DLD1 (cell line): ENCODE data around the gene WNT5A.

Experiments used
- in situ Hi-C: cut with HindIII; loops from 2 replicates; pipeline ENCODE4 v1.10.0; 2017; ENCODE audit warnings: low sequenced_read_pairs

WNT5A gene

DNA sequence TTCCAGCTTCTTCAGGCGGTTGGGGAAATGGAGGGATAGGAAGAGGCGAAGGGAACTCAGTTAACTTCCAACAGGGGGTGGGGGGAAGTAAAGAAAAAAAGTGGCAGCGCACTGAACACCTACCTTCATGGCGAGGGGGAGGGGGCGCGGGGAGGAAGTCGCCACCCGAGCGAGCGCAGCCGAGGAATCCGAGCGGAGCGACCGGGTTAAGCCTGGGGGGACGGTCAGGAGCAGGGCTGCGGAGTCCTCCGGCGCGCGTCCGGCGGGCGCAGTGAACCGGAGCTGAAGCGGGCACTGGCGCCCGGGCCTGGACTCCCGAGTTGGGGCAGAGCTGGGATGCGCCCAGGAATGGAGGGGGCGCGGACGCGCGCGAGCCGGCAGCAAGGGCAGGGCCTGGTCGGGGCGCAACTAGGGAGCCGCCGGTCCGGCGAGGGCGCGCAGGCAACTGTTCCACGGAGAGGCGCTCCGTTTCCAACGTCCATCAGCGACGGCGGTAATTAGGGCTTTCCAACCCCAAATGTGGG is at the start of gene WNT5A:
WNT5A (minus strand) TSS at position 450 of the 524 bp plus-strand sequence; CDS start at position 129, 321 bp downstream.
- in situ Hi-C loops = loop anchor here (10.0 to 25.0 kb wide), 2 partner anchors 250 to 438 kb away; no protein-coding TSS in a partner anchor

DNA sequence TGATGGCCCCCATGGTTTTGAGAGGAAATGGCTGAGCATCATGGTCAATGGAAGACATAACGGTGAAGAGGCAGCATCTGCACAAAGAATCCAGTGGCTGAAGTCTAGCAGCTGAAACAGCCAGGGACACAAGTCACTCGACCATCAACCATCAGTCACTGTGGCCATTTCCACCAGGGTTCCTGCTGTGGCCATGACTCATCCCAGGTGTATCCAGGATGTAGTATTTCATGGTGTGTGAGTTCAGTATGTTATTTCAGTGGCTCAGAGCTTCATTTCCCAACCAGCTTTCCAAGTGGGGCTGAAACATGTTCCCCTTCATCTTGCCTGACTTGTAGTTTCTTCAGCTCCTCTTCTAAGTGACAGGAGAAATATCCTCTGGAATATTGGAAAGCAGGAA is 47.8 kb upstream of the WNT5A start:
- in situ Hi-C loops = no loop called here

DNA sequence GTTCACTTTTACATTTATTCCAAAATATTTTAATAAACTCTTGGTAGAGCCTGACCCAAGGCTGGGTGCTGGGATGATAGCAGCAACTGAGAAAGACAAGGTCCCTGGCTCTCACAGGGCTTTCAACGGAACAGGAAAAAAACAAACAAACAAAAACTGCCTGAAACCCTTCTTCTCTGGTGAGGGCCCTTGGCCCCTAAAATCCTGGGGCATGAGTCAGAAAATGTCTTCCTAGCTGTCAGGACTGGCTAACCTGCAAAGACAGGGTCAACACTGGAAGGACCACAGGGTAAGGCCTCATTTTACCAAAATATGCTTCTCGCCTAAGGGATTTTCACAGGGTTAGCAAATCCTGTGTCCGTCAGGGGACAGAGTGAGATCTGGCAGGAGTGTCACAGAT is 45.7 kb upstream of the WNT5A start:
- in situ Hi-C loops = no loop called here

DNA sequence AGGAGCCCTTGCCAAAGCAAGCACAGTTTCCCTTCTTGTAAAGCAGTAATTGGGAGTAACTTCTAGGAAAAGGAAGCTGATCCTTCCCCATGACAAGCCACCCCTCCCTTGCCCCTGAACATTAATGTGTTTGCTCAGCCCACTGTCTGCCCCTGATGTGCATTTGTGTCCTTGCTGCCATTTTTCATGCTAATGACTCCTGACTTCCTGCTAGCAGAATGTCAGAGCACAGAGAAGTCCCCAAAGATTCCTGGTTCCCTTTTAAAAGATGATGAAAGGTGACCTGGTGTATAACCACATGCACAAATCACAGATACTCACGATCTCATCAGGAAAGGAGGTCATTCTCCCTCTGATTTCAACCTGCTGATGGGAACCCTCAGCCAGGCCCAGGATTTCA is 44.2 kb upstream of the WNT5A start:
- in situ Hi-C loops = no loop called here

DNA sequence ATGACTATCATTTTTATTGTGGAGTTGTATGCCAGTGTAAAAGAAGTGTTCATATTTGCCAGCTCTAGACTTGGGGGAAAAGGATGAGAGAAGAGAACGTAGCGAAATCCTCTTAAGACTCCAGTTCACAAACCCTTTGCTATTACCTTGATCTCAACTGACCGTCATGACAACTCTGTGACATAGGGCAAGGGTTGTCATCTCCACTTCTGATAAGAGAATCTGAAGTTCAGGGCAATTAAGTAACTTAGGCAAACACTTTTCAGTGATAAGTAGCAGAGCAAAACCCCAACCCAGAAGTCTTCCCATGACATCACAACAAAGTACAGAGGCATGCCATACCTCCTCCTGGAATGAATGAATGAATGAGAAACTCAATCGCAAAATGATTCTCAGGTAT is 40.3 kb upstream of the WNT5A start:
- in situ Hi-C loops = no loop called here

DNA sequence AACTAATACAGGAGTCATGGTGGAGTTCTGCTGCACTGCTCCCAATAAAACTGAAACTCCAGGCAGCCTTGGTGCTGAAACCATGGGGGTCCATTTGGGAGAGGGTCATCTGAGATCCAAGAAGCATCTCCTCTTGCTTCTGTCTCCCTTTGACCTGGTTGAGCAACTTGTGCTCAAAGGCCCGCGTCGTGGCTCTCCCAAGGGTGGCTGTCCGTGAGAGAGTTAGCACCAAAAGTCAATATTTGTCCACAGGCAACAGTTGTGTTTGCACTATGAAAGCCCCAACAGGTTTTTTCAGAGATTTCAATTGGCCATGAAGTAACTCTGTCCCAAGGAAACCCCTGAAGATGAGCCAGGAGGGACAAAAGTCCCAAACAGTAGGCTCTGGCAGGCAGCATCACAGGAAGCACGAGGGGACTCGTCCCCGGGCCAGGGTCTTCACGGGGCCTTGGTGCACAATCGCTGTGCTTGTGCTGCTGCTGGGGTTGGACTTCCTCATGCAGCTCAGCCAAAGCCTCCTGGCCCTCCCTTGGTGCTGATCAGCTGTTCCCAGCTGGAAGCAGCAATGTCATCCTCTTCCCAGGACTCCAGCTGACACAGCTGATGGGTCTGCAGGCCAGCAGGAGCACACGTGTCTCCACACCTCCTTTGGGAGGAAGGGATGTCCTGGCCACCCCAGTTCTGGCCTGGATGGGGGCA is 39.4 kb upstream of the WNT5A start:
- in situ Hi-C loops = no loop called here

DNA sequence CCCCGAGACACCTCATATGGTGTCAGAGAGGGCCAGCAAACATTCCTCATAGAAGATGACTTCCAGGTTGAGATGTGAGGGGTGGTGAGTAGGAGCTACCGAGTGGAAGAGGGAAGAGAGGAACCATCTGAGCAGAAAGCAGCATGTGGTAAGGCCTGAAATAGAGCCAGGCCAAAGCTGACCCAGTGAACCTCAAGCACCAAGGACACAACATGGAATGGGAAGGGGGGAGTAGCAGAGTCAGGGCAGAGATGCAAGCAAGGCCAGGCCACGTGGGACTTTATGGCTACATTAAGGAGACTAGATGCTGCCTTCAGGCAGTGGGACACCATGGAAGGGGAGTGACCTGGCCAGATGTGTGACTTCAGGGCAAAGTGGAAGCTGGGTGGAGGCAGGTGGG is 38.3 kb upstream of the WNT5A start:
- in situ Hi-C loops = no loop called here

DNA sequence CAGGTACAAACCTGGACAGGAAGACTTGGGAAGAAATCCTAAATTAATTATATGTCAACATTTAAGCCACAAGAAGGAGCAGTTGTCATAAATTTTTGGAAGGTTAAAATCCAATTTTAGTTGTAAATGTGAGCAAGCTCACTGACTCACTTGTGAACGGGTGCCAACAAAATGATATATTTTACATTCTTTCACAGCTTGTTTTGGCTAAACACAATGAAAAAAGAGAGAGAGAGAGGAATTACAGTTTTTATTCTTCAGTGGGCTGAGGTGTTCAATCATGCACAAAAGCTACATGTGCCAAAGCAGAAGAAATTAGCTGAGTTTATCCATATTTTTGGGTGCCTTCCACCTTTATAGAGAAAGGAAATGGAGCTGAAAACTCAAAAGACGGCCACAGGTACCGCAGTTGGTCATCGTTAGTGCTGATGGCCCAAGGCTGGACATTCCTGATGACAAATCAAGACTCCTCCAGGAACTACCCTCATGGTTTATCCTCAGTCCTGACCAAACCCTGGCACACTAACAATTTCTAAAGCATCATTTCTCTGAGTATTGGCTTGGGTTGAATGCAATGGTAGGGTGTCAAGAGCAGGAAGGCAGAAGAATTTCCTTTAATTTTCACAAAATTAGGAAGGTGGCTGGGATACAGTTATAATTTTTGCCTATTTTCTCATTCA is 37.6 kb upstream of the WNT5A start:
- in situ Hi-C loops = no loop called here

DNA sequence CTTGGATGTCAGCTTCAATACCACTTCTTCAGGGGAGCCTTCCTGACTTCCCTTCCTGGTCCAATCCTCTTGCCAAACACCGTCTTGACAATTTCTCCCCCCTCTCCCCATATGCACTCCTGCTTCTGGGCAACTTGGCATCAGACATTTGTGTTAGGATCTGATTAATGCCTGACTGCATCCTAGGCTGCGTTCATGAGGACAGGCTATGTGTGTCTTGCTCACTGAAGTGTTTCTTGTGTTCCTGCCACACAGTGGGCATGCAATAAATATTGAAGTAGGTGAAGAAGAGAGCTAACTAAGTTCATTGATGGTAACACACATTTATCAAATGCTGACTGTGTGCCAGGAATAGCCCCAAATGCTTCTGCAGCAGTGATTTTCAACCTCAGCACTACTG is 36.4 kb upstream of the WNT5A start:
- in situ Hi-C loops = no loop called here

DNA sequence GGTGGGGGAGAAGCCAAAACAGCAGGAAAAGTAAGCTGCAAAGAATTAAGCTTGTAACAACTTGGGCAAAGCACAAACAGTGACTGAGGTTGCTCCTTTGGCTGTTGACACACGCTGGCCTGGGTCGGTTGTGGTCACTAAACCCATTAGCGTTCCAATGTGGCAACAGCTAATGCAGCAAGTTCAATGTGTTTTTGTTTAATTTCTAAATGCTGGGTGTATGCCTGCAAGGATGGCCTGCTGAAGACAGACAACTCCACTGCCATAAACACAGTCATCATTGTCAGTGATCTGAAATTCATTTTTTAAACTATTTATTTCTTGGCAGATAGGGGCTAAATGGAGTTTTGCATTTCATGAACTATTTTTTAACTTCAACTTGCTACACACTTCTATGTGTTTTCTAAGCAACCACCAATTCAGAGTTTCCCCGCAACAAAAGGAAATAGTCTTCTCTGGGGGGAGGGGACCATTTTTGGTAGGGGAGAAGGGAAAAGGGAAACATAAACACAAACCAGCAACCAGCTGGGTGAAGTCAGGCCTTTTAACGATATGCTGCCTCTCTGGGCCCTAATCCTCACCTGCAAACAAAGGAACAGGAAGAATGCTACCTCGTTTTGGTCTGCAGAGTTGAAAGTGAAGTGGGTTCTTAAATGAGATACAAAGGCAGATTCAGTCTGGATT is 34.8 kb upstream of the WNT5A start:
- in situ Hi-C loops = no loop called here

DNA sequence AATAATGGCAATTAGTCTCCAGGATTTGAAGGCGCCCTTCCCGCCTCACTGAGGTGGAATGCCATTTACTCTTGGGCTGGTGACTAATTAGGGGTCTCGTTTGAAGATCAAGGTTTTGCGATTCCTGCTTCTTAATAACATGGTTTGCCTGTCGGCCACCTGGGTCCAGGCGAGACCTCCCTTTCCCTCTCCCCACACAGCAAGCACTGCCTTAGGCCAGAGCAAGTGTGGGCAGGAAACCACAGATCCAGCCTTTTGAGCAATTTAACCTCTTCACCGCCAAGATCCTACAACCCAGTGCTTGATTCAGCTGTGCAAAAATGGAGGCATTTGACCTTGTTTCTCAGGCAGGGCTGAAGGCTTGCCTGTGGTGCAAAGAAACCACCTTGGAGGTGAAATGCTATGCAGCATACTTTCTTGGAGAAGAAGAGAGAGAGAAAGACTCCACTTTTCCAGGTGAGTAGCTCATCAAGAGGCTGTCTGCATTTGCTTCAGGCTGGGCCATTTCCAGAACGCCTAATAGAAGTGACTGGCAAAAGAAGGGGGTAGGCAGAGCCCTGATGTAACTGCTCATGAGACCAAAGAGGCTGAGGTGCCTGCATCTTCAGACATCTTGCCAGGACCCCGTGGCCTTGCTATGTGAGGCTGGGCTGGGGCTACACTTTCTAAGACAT is 34.1 kb upstream of the WNT5A start:
- in situ Hi-C loops = no loop called here

DNA sequence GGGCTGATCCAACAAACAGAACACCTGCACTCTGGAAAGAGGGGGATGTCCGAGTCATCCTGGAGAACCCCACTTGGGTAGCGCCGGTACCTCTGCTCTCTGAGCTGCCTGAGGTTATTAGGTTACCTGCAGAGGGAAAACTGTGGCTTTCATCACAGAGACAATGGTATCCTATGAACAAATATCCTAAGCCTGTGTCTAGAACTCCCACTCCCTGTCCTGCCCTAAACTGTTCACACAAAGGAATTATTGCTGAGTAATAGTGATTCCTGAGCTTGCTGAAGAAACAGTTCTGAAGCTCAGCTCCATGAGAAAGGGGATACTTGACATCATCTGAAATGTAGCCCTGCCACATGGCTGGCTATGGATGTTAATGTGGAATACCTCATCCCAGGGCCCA is 31.9 kb upstream of the WNT5A start:
- in situ Hi-C loops = no loop called here

DNA sequence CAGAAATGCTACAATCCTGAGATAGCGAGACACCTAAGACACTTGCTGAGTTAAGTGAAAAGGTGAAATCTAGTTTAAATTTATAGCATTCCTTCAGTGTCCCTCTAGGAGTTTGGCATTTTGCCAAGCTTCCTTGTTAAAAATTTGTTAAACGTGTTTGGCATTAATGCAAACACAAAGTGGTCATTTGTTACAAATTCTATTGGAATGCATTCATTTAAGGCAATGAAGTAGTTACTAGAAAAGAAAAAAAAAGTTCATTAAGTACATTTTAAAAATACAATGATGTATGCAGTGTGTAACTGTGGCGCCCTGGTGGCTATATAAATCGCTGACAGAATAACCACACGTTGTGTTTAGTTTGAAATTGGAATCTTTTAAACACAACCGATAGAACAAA is 31.3 kb upstream of the WNT5A start:
- in situ Hi-C loops = no loop called here

DNA sequence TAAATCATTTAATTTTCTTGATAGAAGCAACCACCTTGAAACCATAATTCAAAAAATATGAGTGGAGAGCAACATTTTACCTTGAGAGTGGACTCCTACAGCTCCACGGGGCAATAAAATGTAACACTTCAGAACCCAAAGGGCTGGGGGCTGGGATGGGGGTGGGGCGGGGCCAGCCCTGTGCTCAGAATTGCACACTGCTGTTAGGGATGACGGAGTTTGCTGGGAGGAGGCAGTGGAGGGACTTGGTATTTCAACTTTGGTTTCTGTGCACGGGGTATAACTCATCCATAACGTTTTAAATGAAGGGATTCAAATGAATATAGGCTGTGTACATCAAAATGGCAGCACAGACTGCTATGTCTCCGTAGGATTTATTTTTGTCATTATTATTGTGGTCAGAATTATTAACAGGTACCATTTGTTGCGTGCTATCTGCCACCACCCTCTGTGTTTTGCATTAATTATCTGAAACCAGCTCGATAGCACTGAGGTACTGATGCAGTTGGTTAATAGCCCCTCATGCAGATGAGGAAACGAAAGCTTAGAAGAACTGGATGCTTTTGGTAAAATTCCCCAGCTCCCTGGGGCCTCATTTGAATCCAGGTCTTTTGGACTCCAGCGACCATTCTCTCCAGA is 29.4 kb upstream of the WNT5A start:
- in situ Hi-C loops = no loop called here

DNA sequence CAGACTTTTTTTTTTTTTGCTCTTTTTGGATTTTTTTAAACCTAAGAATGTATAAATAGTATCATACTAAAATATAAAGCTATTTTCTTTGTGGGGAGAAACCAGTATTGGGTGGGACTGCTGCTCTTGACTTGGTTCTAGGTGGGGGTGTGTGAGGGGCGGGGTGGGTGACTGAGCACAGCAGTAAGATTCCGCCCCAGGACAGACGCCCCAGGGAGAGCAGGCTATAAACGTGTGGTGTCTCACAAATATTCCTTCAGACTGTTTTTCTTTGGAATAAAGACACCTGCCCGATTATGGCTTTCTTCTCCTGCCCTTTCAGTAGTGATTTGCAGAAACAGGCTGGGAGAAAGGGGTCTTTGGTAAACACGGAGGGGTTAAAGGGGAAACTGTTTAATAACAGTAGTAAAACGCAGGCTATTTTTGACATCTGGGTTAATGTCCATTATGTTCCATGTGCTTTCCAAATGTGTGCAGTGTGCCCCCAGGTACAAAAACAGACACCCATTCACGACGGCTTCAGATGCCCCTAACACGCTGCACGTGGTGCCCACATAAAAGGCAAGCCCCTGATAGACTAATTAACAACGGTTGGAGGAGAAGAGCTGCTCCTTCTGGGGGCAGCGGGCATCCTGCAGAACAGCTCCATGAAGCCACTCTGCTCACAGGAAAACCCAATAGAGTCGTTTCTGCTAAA is 28.6 kb upstream of the WNT5A start:
- in situ Hi-C loops = no loop called here

DNA sequence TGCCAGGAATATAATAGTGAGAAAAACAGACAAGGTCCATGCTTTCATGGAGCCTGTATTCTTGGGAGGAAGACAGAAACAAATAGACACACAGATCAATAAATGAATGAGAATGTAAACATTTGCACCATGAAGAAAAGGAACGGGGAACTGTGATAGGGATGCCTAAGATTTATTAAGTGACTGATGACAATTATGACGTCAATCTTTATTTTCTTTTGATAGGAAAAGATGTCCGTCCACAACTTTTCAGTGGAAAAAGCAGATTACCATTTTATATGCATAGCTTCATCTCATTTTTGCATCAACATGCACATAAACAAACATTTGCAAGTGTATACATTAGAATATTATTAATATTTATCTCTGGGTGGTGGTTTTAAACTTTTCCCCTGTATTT is 27.9 kb upstream of the WNT5A start:
- in situ Hi-C loops = no loop called here

DNA sequence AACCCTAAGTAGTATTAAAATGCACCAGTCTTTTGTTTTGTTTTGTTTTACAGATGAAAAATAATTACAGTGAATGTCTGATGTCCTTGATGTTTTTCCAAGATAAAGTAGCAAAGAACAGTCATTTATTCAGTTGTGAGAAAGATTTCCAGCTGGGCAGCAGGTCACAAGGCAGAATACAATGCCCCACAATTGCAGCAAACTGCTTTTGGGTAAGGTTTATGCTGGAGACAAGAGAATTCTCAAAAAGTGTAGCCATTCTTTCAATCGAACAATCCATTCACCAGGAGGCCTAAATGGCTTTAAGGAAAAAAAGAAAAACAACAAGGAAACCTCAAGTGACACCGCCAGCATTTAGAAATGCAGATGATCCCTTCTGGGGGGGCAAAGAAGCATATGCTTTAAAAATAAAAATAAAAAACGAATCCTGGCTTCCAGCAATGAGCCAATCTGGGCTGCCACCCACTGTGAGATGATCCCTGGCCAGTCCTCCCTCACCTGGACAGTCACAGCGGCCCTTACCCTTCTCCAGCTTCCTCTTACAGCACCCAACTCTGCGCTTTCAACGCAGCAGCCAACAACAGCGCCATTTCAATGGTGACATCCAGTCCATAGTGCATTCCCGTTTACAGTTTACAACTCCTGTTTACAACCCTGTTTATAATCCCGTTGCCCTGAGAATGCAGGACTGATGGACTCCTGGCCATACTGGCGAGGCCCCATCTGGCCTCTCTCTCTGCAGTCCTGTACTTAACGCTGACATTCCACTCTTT is 25.7 kb upstream of the WNT5A start:
- in situ Hi-C loops = no loop called here

DNA sequence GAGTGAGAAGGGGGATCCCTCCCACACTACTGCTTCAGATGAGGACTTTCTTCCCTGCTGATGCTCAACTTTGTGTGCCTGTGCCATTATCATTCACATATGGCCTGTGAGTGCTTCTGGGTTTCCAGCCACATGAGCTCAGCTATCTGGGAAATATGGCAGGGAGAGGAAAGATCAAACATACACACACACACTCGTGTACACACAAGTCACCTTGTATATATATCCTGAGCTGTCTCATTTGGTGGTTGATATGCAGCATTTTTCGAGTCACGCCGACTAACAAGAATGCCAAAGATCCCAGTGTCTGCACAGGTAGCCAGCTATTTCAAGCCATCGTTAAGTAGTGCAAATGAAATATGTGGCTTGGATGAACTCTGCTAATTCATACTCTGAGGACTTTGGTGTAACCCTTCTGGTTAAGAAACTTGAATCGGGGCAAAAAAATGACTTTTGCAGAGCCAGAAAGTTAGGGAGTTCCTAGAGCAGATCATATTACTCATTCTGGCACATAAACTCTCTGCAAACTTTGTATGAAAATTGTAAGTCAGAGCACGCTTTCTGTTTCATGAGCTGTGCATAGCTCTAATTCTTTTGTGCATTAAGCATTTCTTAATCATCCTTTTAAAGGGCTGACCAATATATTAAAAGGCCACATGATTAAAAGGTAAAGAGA is 24.9 kb upstream of the WNT5A start:
- in situ Hi-C loops = no loop called here

DNA sequence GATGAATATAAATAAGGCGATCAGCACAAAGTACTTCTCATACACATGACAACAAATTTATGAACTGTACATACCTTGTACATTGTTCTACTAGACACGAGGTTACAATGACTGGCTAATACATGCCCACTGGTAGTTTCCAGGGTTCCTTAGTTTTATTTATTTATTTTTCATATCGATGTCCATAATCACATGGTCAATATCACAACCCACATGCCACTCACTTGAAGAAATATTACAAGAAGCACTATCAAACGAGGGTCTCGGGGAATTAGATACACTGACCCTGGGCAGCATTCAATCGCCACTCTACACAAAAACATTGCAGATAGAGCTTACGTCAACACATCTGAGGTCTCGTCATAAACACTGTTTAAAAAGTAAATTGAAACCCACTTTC is 21.2 kb upstream of the WNT5A start:
- in situ Hi-C loops = no loop called here
